Esophagus squamous epithelium (tissue), 4 donors: ENCODE data around the gene FIG4.

Source experiments
- POLR2A ChIP-seq, 4 donors: fragments of 450-650 bp; IDR thresholded peaks; one replicate each; pipeline ENCODE4 v1.6.1; 2017; ENCODE audit warnings: antibody characterized with exemption in 4 of 4, mild to moderate bottlenecking in 4 of 4, moderate library complexity in 3 of 4
- TF ChIP-seq, protein P1 (sequence below), 6 experiments: fragments of 450-650 bp in 4 of 6; fragments of 200-600 bp in 2 of 6; sonication (generic) in 2 of 6; IDR thresholded peaks; one replicate each; pipeline ENCODE4 v1.5.1; 2016 to 2019; ENCODE audit warnings: antibody characterized with exemption in 6 of 6, mild to moderate bottlenecking in 4 of 6, moderate library complexity in 4 of 6

DNA sequence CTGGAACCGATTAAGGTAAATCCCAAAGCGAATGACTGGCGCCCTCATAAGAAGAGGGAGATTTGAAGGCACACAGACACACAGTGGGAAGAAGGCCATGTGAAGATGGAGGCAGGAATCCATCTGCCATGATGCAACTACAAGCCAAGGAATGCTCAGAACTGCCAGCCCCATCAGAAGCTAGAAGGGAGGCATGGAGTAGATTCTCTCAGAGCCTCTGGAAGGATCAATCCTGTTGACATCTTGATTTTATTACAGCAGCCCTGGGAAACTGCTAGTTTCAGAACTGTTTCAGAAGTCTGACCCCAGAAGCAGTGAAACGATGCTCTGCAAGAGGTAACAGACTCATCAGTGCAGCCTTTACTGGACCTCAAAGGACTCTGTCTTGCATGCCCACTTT, 183.5 kb downstream of the FIG4 start:
- TF ChIP-seq, protein P1, sequence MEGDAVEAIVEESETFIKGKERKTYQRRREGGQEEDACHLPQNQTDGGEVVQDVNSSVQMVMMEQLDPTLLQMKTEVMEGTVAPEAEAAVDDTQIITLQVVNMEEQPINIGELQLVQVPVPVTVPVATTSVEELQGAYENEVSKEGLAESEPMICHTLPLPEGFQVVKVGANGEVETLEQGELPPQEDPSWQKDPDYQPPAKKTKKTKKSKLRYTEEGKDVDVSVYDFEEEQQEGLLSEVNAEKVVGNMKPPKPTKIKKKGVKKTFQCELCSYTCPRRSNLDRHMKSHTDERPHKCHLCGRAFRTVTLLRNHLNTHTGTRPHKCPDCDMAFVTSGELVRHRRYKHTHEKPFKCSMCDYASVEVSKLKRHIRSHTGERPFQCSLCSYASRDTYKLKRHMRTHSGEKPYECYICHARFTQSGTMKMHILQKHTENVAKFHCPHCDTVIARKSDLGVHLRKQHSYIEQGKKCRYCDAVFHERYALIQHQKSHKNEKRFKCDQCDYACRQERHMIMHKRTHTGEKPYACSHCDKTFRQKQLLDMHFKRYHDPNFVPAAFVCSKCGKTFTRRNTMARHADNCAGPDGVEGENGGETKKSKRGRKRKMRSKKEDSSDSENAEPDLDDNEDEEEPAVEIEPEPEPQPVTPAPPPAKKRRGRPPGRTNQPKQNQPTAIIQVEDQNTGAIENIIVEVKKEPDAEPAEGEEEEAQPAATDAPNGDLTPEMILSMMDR (IDR thresholded peaks at IDR 0.05), result no peak
- TF ChIP-seq POLR2A (IDR thresholded peaks at IDR 0.05), result no peak
